HCT116 (cell line): ENCODE results near the gene KIRREL2. TPM values are rescaled to one million over a fixed set of nuclear protein-coding genes. Genes with fewer than 3 reads are reported as not detected.

Source experiments
- ATAC-seq: fragments of 200-7000 bp; cut with Tn5 transposase; 2 replicates; pipeline ENCODE4 v1.9.1; 2020; ENCODE audit warnings: mild to moderate bottlenecking, moderate library complexity
- BruUV-seq: library from RNA; stranded (reverse); fragments of 400-500 nt; replicated peaks from 2 replicates; lab custom pipeline; 2021; lab: Mats Ljungman, UMichigan
- CTCF ChIA-PET: fragments of 300-600 bp; sonication (Branson Sonifier 250); formaldehyde crosslinking; loops from one replicate; lab custom pipeline; 2021; ENCODE audit warnings: antibody characterized with exemption; lab: Charles Lee
- POLR2A ChIA-PET: fragments of 300-600, 350-600 bp; sonication (Branson Sonifier 250); formaldehyde crosslinking; loops from one replicate; lab custom pipeline; 2021; ENCODE audit warnings: antibody characterized with exemption; lab: Charles Lee
- RAD21 ChIA-PET, 2 experiments: fragments of 300-600 bp; sonication (Branson Sonifier 250); formaldehyde crosslinking; loops; one replicate each; lab custom pipeline; 2023; ENCODE audit warnings: low total read pairs in 2 of 2; ENCODE audit not compliant: uncharacterized antibody in 2 of 2, unreplicated experiment in 2 of 2, low non-redundant PET in 1 of 2; lab: Charles Lee
- DNase-seq: peaks from one replicate; pipeline ENCODE4 v3.0.0-alpha.2; 2010; ENCODE audit warnings: low read depth, low spot score
- H2AFZ ChIP-seq: fragments of 200-600 bp; shearing (Covaris generic), sonication (generic); 2 replicates; pipeline ENCODE4 v1.6.1; 2017; ENCODE audit warnings: low read depth, mixed run types, mixed read lengths, antibody characterized with exemption, low read length; ENCODE audit not compliant: poor library complexity, severe bottlenecking
- H3K27ac ChIP-seq: 2 replicates; pipeline ENCODE4 v1.5.1; 2012; ENCODE audit warnings: low read depth, low read length
- H3K27me3 ChIP-seq: fragments of 200-600 bp; sonication (generic); 2 replicates; pipeline ENCODE4 v1.6.1; 2016; ENCODE audit warnings: mixed run types, low read length, mixed read lengths; ENCODE audit not compliant: insufficient read depth
- H3K36me3 ChIP-seq, 2 experiments: fragments of 200-500 bp in 1 of 2; fragments of 200-600 bp in 1 of 2; sonication (Bioruptor generic) in 1 of 2; sonication (generic) in 1 of 2; 2 replicates each; pipeline versions ENCODE4 v1.5.1 to v1.6.1; 2014 to 2016; ENCODE audit warnings: low read length in 2 of 2, inconsistent platforms in 1 of 2, mixed read lengths in 1 of 2, mixed run types in 1 of 2; ENCODE audit not compliant: insufficient read depth in 2 of 2, control insufficient read depth in 1 of 2
- H3K4me1 ChIP-seq, 2 experiments: fragments of 200-600 bp in 1 of 2; sonication (generic) in 1 of 2; 2 replicates each; pipeline versions ENCODE4 v1.5.1 to v1.6.1; 2012 to 2017; ENCODE audit warnings: low read length in 2 of 2, inconsistent platforms in 1 of 2, mild to moderate bottlenecking in 1 of 2, mixed read lengths in 1 of 2, mixed run types in 1 of 2, moderate library complexity in 1 of 2; ENCODE audit not compliant: insufficient read depth in 2 of 2, control insufficient read depth in 1 of 2
- H3K4me2 ChIP-seq: fragments of 200-600 bp; sonication (generic); 2 replicates; pipeline ENCODE4 v1.6.1; 2017; ENCODE audit warnings: mixed run types, low read length, mixed read lengths
- H3K4me3 ChIP-seq, 2 experiments: fragments of 200-600 bp in 1 of 2; sonication (generic) in 1 of 2; replicated peaks in 1 of 2; 2 replicates each; pipeline ENCODE4 v1.5.1; 2011 to 2016; ENCODE audit warnings: low read length in 2 of 2, control low read depth in 1 of 2, low read depth in 1 of 2, mild to moderate bottlenecking in 1 of 2, mixed read lengths in 1 of 2, mixed run types in 1 of 2
- H3K79me2 ChIP-seq: fragments of 200-600 bp; sonication (generic); 2 replicates; pipeline ENCODE4 v1.6.1; 2017; ENCODE audit warnings: mild to moderate bottlenecking, mixed run types, low read length, moderate library complexity, mixed read lengths; ENCODE audit not compliant: insufficient read depth
- H3K9ac ChIP-seq: fragments of 200-600 bp; sonication (generic); 2 replicates; pipeline ENCODE4 v1.6.1; 2016; ENCODE audit warnings: low read length, mixed read lengths
- H3K9me2 ChIP-seq: fragments of 200-600 bp; sonication (generic), shearing (Covaris generic); 2 replicates; pipeline ENCODE4 v1.6.1; 2017; ENCODE audit warnings: mixed run types, mild to moderate bottlenecking, moderate library complexity; ENCODE audit not compliant: insufficient read depth
- H3K9me3 ChIP-seq, 2 experiments: fragments of 200-500 bp in 1 of 2; fragments of 200-600 bp in 1 of 2; sonication (Bioruptor generic) in 1 of 2; sonication (generic) in 1 of 2; 2 replicates each; pipeline ENCODE4 v1.6.1; 2014 to 2017; ENCODE audit warnings: low read length in 2 of 2, mixed read lengths in 2 of 2, inconsistent platforms in 1 of 2, low read depth in 1 of 2, mild to moderate bottlenecking in 1 of 2, mixed run types in 1 of 2, moderate library complexity in 1 of 2; ENCODE audit not compliant: control insufficient read depth in 1 of 2, insufficient read depth in 1 of 2
- H4K20me1 ChIP-seq: fragments of 200-600 bp; sonication (generic), shearing (Covaris generic); 2 replicates; pipeline ENCODE4 v1.6.1; 2017; ENCODE audit warnings: mixed run types, mild to moderate bottlenecking, moderate library complexity; ENCODE audit not compliant: insufficient read depth
- ATF3 ChIP-seq: IDR thresholded peaks from 2 replicates; pipeline ENCODE4 v1.6.1; 2012
- CEBPB ChIP-seq: IDR thresholded peaks from 2 replicates; pipeline ENCODE4 v1.6.1; 2012; ENCODE audit warnings: low read depth
- JUND ChIP-seq: IDR thresholded peaks from 2 replicates; pipeline ENCODE4 v1.6.1; 2012
- MAX ChIP-seq: IDR thresholded peaks from 2 replicates; pipeline ENCODE4 v1.6.1; 2012
- POLR2A ChIP-seq: IDR thresholded peaks from 2 replicates; pipeline ENCODE4 v1.7.0; 2011; ENCODE audit warnings: borderline replicate concordance; ENCODE audit not compliant: insufficient read depth, insufficient read length; ENCODE audit errors: extremely low read depth
- REST ChIP-seq: IDR thresholded peaks from 2 replicates; pipeline ENCODE4 v1.6.1; 2012; ENCODE audit warnings: low read depth
- SP1 ChIP-seq: IDR thresholded peaks from 2 replicates; pipeline ENCODE4 v1.6.1; 2012; ENCODE audit warnings: low read depth
- SRF ChIP-seq: IDR thresholded peaks from 2 replicates; pipeline ENCODE4 v1.6.1; 2012; ENCODE audit warnings: low read depth
- TCF7L2 ChIP-seq: IDR thresholded peaks from 2 replicates; pipeline ENCODE4 v1.7.0; 2011; ENCODE audit warnings: borderline replicate concordance, inconsistent platforms; ENCODE audit not compliant: insufficient read depth, insufficient read length; ENCODE audit errors: extremely low read depth
- ZFX ChIP-seq: fragments of 450-650 bp; IDR thresholded peaks from 2 replicates; pipeline ENCODE4 v1.6.1; 2017
- ZNF274 ChIP-seq: fragments of 200-500 bp; sonication (Bioruptor generic); IDR thresholded peaks from 2 replicates; pipeline ENCODE4 v1.6.1; 2014; ENCODE audit warnings: mild to moderate bottlenecking, low read depth, low read length, inconsistent platforms
- intact Hi-C: fragments of 100-400 bp; cut with micrococcal nuclease; formaldehyde crosslinking; loops from 2 replicates; pipeline ENCODE4 v1.10.0; 2022
- total RNA-seq: library from RNA; stranded (reverse); gene quantifications from one replicate; pipeline ENCODE4 v1.2.1, GENCODE V29; 2021; ENCODE audit not compliant: unreplicated experiment

KIRREL2 gene
- total RNA-seq, 1 experiment from 2014 or later = 1.3 TPM

GRCh38 chr19:35872180-35872579 lies 15.5 kb downstream of the KIRREL2 start:
- intact Hi-C loops = no loop called here
- Histone ChIP-seq H3K9ac (no peak overlapping the region), H4K20me1 (no peaks in the 10 kb centered on the region), H3K4me2 (no peak overlapping the region), H3K79me2 (no peaks in the 10 kb centered on the region), H3K36me3 (no peaks in the 10 kb centered on the region), H3K4me1 (peaks cover 15 to 30% of the 10 kb centered on the region in 2 experiments; a peak in 3 of 4 replicates), H3K9me2 (no peaks in the 10 kb centered on the region), H3K27me3 (no peaks in the 10 kb centered on the region), H3K27ac (no peak overlapping the region), H3K9me3 (no peaks in the 10 kb centered on the region), H2AFZ (no peak overlapping the region), H3K4me3 (no peak overlapping the region)
- DNase-seq (no peak), ATAC-seq (no peak)
- ChIA-PET CTCF (no interaction called here), POLR2A (no interaction called here), RAD21 (no interaction called here)
- TF ChIP-seq MAX = no peak
- TF ChIP-seq ZNF274 = no peak
- no peak for TF ChIP-seq CEBPB
- TF ChIP-seq TCF7L2 = no peak
- no peak for TF ChIP-seq REST
- no peak for TF ChIP-seq JUND
- TF ChIP-seq SRF = no peak
- no peak for TF ChIP-seq SP1
- TF ChIP-seq POLR2A = no peak
- no peak for TF ChIP-seq ZFX
- TF ChIP-seq ATF3 = no peak
- BruUV-seq = no TSS peak
